ENCODE measurements around the gene CAPZA1.

- no peak for TF ChIP-seq CTCF (IDR thresholded peaks at IDR 0.05; ENCODE audit: insufficient read depth, low read depth, low read length)
- TF ChIP-seq EZH2 (IDR thresholded peaks at IDR 0.05; ENCODE audit: insufficient read depth, low read length): no peak
Measured at GRCh38 chr1:112605633-112606327, 13.9 kb upstream of the CAPZA1 start.
